ENCODE data around the gene VPS18. TPM values are rescaled to one million over a fixed set of nuclear protein-coding genes. Genes with fewer than 3 reads are reported as not detected.

The VPS18 gene
- total and polyA plus RNA-seq, 2 donors (not counting 3 experiments of a cell fraction or from before 2014, with no cell fraction given), result 29.3 to 32.8 TPM

DNA sequence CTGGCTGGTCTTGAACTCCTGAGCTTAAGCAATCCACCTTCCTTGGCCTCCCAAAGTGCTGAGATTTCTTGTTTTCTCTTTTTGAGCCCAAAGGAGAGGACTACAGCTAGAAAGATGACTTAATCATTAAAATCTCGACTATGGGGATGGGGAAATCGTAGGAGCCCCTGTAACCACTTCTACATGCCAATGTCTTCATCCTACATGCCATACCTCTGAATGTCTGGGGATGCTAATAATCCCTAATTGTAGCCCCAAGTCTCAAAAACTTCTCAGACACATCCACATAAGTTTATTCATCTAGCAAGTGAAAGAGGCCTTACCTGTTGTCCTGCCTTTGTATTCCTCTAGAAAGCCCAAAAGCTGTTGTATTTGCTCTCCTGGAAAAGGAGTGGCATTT, 16.6 kb upstream of the VPS18 start:
- dilution Hi-C loops (cut with MboI; ENCODE audit: extremely low pct_ligation_motif_present, low sequenced_read_pairs), result no loop called here
- DNase-seq (ENCODE audit: low read depth, low spot score) (no peak), FAIRE-seq (no peak)
- H4K20me1 ChIP-seq (replicated peaks; ENCODE audit: control insufficient read depth, extremely low read depth, insufficient read depth, low read length), result no peaks in the 10 kb centered on the region
- BruUV-seq (replicated peaks), result no TSS peak
- intact Hi-C loops (cut with micrococcal nuclease), result no loop called here
- TF ChIP-seq EZH2 (IDR thresholded peaks at IDR 0.05; ENCODE audit: borderline replicate concordance, low read depth, low read length, severe bottlenecking) (no peak), MYC (IDR thresholded peaks at IDR 0.05; ENCODE audit: low read depth, low read length) (no peak), FOS (IDR thresholded peaks at IDR 0.05; ENCODE audit: borderline replicate concordance, insufficient read depth, low read length) (no peak), GATA2 (IDR thresholded peaks at IDR 0.05; ENCODE audit: insufficient read depth, insufficient read length, low read depth, low read length) (no peak), POLR2AphosphoS5 (IDR thresholded peaks at IDR 0.05; ENCODE audit: insufficient read depth, low read depth, low read length) (no peak), JUN (IDR thresholded peaks at IDR 0.05; ENCODE audit: borderline replicate concordance, insufficient read depth, insufficient read length, low read depth) (no peak), POLR2A (IDR thresholded peaks at IDR 0.05; ENCODE audit: low read depth, low read length) (no peak)
- TF ChIP-seq, protein P1, sequence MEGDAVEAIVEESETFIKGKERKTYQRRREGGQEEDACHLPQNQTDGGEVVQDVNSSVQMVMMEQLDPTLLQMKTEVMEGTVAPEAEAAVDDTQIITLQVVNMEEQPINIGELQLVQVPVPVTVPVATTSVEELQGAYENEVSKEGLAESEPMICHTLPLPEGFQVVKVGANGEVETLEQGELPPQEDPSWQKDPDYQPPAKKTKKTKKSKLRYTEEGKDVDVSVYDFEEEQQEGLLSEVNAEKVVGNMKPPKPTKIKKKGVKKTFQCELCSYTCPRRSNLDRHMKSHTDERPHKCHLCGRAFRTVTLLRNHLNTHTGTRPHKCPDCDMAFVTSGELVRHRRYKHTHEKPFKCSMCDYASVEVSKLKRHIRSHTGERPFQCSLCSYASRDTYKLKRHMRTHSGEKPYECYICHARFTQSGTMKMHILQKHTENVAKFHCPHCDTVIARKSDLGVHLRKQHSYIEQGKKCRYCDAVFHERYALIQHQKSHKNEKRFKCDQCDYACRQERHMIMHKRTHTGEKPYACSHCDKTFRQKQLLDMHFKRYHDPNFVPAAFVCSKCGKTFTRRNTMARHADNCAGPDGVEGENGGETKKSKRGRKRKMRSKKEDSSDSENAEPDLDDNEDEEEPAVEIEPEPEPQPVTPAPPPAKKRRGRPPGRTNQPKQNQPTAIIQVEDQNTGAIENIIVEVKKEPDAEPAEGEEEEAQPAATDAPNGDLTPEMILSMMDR (IDR thresholded peaks at IDR 0.05; ENCODE audit: extremely low read depth in 1 of 2, insufficient read depth in 1 of 2, low read depth in 1 of 2, low read length in 2 of 2), result no peak
- TF ChIP-seq, protein P2, sequence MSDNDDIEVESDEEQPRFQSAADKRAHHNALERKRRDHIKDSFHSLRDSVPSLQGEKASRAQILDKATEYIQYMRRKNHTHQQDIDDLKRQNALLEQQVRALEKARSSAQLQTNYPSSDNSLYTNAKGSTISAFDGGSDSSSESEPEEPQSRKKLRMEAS (IDR thresholded peaks at IDR 0.05; ENCODE audit: insufficient read depth, insufficient read length), result no peak
- H2AFZ ChIP-seq (ENCODE audit: low read depth, low read length), result no peak overlapping the region
- H3K36me3 ChIP-seq (ENCODE audit: control insufficient read depth in 2 of 2, extremely low read depth in 1 of 2, insufficient read depth in 2 of 2, low read length in 2 of 2), result no peaks in the 10 kb centered on the region
- no peak overlapping the region for H3K27ac ChIP-seq (ENCODE audit: insufficient read depth, low read depth, low read length)
- H3K9ac ChIP-seq (replicated peaks; ENCODE audit: extremely low read depth, insufficient read depth, low read length), result no peak overlapping the region
- H3K4me2 ChIP-seq (ENCODE audit: insufficient read depth, low read length), result no peak overlapping the region
- no peaks in the 10 kb centered on the region for H3K9me3 ChIP-seq (replicated peaks; ENCODE audit: control insufficient read depth, insufficient read depth, low read length)
- POLR2A ChIA-PET, result interaction anchor here (0.6 kb wide), 1 partner anchor 126 kb away, joined by 3 read pairs; no protein-coding TSS in a partner anchor
- no peaks in the 10 kb centered on the region for H3K4me1 ChIP-seq (ENCODE audit: control insufficient read depth, extremely low read depth, insufficient read depth, low read length)
- no peaks in the 10 kb centered on the region for H3K79me2 ChIP-seq (ENCODE audit: control insufficient read depth, insufficient read depth, low read length)
- H3K27me3 ChIP-seq (ENCODE audit: control insufficient read depth in 2 of 2, insufficient read depth in 2 of 2, low read length in 2 of 2), result no peaks in the 10 kb centered on the region
- H3K9me1 ChIP-seq (replicated peaks; ENCODE audit: control insufficient read depth, extremely low read depth, insufficient read depth, low read length), result no peaks in the 10 kb centered on the region
- no peak overlapping the region for H3K4me3 ChIP-seq (replicated peaks in 1 of 3; ENCODE audit: insufficient read depth in 1 of 3, low read depth in 1 of 3, low read length in 3 of 3)
- CTCF ChIA-PET, result interaction anchor here (1.3 to 4.5 kb wide), 3 partner anchors 14 to 20 kb away, joined by 6 to 36 read pairs (median 9); partner anchors contain the start of gene VPS18

Data from endothelial cell of umbilical vein (primary cell).